ENCODE measurements around the gene GSPT1.

GSPT1 gene

GRCh38 chr16:11909653-11910545 is 5.9 kb downstream of the GSPT1 start:
- DNase-seq = no peak

GRCh38 chr16:11907160-11907970 is 8.4 kb downstream of the GSPT1 start:
- DNase-seq = no peak

DNA sequence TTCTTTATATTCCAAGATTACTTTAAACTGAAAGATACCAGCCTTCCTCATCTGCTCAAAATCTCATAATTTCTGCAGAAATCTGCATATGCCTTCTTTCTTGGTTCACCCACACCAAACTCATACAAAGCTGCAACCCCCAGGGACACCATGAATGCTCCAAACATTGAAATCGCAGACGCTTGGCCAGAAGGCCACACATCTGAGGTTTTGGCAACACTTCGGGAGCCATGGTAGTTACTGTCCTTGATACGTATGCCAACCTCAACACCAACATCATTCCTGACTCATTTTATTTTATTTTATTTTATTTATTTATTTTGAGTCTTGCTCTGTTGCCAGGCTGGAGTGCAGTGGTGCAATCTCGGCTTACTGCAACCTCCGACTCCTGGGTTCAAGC is 11.8 kb downstream of the GSPT1 start:
- DNase-seq = no peak

- no peak for DNase-seq
Measured at GRCh38 chr16:11901091-11901490, 14.7 kb downstream of the GSPT1 start.

DNA sequence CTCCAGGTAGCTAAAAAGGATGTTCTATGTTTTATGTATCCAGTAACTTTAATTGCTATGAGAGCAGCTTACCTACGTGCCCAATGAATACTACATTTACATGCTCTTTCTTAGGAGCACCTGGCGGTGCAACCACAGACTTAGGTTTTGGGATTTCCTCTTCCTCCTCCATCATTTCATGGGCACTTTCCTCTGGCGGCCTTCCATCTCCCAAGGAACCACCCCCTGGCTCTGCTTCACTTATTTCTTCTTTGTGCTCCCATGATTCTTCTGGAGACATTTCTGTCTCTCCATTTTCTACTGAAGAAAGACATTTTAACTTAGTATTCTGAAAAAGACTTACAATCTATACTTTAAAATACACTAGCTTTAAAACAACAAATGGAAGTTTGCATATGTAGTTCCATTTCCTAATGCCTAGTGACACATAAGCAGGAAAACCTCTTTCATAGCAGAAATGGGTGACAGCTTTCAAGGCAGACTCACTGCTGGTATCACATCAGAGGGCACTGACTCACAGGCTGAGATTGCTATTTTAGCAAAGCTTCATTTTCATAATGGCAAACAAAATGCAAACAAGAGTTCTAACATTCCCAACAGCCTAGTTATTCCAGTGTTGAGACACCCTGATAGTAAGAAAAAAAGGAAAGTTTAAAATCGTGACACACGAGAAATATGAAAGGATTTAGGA is 19.1 kb downstream of the GSPT1 start:
- no peak for DNase-seq

DNA sequence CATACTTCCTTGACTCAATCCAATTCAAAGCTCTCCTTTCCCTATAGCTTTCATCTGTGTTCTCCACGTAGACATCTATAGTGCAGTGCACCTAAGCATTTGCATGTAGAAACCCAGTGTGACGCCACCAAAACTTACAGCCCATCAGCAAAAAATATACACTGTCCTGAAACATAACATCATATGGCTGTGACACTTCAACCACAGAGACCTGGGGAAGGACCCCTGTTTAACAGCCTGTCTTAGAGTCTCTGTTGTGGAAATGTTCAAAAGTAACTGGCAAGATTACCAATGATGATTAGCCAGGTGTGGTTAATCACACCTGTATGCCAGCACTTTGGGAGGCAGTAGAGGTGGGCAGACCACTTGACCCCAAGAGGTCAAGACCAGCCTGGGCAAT is 22.2 kb downstream of the GSPT1 start:
- DNase-seq = no peak

DNA sequence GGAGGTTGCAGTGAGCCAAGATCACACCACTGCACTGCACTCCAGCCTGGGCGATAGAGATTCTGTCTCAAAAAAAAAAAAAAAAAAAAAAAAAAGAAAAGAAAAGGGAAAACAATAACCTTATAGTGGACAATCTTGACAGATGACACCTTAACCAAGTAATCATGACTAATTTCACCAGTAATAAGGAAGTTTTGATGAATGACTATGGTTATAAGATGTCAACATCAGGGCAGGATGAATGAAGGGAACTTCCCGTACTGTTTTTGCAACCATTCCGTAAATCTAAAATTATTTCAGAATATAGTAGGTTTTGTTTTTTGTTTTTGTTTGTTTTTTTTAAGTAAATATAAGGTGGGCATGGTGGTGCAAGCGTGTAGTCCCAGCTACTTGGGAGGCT is 23.0 kb downstream of the GSPT1 start:
- no peak for DNase-seq

GRCh38 chr16:11890231-11890965 is 25.4 kb downstream of the GSPT1 start:
- peak; percentile 31 for DNase-seq

GRCh38 chr16:11886881-11887280 is 28.9 kb downstream of the GSPT1 start:
- no peak for DNase-seq

DNA sequence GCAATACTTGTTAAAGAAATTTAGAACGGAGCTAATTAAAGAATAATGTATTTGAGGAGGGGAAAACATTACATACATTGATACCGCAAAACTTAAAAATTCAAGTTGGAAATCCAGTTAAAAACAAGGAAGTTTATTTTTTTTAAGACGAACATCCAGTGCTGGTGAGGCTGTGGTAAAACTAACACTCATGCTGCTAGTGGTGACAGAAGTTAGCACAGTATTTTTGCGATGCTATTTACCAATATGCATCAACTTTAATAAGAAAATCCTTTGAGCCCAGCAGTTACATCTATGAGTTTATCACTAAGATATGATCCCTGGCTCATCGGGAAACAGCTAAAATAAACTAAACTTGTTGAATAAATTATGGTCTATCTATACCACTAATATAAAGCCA is 31.7 kb downstream of the GSPT1 start:
- DNase-seq = no peak

GRCh38 chr16:11880007-11880406 is 35.7 kb downstream of the GSPT1 start:
- peak; percentile 20 for DNase-seq

DNA sequence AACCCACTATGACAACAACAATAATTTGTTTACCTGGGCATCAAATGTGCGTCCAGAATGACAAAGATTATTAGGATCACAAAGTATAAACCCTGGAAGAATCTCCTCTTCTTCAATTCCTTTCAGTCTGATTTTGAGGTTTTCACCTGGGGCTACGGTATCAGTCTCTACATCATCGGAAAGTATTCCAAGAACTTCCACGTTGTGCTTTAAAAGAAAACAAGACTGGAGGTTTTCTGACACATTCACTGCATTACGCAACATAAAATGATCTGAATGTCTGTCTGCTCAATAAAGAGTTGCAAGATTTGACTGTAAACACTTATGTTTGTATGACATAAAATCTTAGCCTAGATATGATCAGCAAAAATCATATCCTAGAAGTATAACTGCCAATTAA is 38.4 kb downstream of the GSPT1 start:
- DNase-seq = no peak

DNA sequence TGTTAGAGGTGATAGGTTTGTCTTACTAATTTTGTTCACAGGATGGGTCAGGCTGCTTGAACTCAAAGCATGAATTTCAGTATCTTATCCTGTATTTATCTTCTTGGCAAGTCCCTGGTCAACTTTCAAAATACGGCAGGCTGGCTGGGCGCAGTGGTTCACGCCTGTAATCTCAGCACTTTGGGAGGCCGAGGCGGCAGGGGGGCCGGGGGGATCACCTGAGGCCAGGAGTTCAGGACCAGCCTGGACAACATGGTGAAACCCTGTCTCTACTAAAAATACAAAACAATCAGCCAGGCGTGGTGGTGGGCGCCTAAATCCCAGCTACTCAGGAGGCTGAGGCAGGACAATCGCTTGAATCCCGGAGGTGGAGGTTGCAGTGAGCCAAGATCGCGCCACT is 39.5 kb downstream of the GSPT1 start:
- no peak for DNase-seq

DNA sequence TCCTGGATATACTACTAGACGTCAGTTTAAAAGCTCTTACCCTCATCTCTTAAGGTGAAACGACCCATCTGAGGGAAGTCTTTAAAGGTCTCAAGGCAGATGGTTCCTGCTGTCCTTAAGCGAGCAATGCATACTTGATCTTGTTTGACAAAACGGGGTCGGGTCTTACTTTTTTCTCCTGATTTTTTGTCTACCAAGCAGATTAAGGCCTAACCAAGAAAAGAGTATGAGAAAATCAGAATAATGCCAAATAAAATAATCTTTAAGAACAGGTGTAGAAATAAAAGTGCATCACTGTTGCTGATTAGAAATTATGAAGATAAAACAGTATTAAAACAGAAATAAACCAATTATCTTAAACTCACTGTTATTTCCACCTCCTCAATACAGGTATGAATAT is 40.0 kb downstream of the GSPT1 start:
- DNase-seq = no peak

DNA sequence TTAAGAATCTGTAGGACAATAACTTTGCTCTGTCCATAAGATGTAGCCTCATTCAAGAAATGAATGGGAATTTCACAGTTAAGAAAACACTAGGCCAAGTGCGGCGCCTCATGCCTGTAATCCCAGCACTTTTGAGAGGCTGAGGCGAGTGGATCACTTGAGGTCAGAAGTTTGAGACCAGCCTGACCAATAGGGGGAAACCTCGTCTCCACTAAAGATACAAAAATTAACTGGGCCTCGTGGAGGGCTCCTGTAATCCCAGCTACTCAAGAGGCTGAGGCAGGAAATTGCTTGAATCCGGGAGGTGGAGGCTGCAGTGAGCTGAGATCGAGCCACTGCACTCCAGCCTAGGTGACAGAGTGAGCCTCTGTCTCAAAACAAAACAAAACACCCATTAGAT is 44.6 kb downstream of the GSPT1 start:
- peak; percentile 51 for DNase-seq

GRCh38 chr16:11870399-11870798 is 45.4 kb downstream of the GSPT1 start:
- no peak for DNase-seq

DNA sequence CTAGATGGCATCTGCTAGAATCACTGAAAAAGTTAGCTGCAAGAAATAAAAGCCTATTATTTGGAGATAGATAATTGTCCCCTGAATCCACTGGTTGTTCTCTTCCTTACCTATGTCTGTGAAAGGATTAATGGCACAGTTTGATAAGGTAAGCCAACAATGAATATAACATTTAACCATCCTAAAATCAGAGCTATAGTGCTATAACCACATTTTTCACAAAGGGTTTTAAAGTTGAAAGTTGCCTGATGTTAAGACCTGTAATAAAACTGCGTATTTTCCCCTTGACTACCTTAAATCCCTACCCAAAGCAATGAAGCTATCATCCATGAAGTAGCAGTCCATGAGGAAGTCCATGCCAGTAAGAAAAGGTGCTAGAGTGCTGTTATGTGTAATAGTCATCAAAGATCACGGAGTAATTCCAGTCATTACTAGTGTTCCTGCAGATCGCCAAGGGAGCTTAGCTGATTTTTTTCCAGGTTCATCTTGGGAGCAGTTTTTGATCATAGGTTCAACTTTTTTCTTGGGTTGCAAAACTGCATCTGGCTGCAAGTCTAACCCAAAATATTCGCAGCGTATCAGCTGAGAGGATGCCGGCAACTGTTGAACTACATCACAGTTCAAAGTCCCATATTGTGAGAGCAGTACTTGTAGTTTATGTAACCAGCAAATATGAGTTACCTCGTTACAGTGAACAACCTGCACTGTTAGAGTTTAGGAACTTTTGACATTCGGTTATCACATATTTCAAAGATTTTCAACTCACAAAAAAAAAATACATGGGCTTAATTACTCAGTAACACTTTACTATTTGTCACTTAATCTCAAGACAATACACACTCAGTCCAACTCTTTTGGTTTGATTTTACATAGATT is 46.2 kb downstream of the GSPT1 start:
- no peak for DNase-seq

- no peak for DNase-seq
Measured at GRCh38 chr16:11868412-11868980, 47.3 kb downstream of the GSPT1 start.

- DNase-seq = no peak
Measured at GRCh38 chr16:11862489-11862888, 53.3 kb downstream of the GSPT1 start.

GRCh38 chr16:11857161-11857560 is 58.6 kb downstream of the GSPT1 start:
- DNase-seq = no peak

- DNase-seq = peak; percentile 32
Measured at GRCh38 chr16:11852092-11852809, 63.5 kb downstream of the GSPT1 start.

Measured in hematopoietic multipotent progenitor cell treated with erythropoietin and hydrocortisone succinate and interleukin-3 and kit ligand, for 4 days (in vitro differentiated cells).